Suprapubic skin (tissue), 4 donors: ENCODE results near the gene MYH14. TPM values are rescaled to one million over a fixed set of nuclear protein-coding genes. Genes with fewer than 3 reads are reported as not detected.

Experiments
- DNase-seq, 2 donors: peaks; one replicate each; pipeline ENCODE4 v3.0.0-alpha.2; 2019; ENCODE audit warnings: low spot score in 2 of 2
- H3K27ac ChIP-seq: fragments of 200-600 bp; sonication (generic); one replicate; pipeline ENCODE4 v1.5.1; 2019
- H3K27me3 ChIP-seq: fragments of 200-600 bp; sonication (generic); one replicate; pipeline ENCODE4 v1.5.1; 2019
- H3K36me3 ChIP-seq: fragments of 200-600 bp; sonication (generic); one replicate; pipeline ENCODE4 v1.5.1; 2019
- H3K4me1 ChIP-seq: fragments of 200-600 bp; sonication (generic); one replicate; pipeline ENCODE4 v1.5.1; 2019
- H3K4me3 ChIP-seq: fragments of 200-600 bp; sonication (generic); one replicate; pipeline ENCODE4 v1.5.1; 2019; ENCODE audit warnings: mild to moderate bottlenecking
- H3K9me3 ChIP-seq: fragments of 200-600 bp; sonication (generic); one replicate; pipeline ENCODE4 v1.5.1; 2019
- EP300 ChIP-seq: sonication (generic); formaldehyde crosslinking; IDR thresholded peaks from one replicate; pipeline ENCODE4 v1.6.1; 2017; ENCODE audit warnings: antibody characterized with exemption
- POLR2A ChIP-seq, 2 donors: fragments of 450-650 bp; IDR thresholded peaks; one replicate each; pipeline ENCODE4 v1.6.1; 2017; ENCODE audit warnings: antibody characterized with exemption in 2 of 2, mild to moderate bottlenecking in 2 of 2, moderate library complexity in 2 of 2
- POLR2AphosphoS5 ChIP-seq, 3 donors: sonication (generic); formaldehyde crosslinking; IDR thresholded peaks; one replicate each; pipeline ENCODE4 v1.6.1; 2017; ENCODE audit warnings: antibody characterized with exemption in 3 of 3
- WGBS: methylation state at CpG from one replicate; pipeline ENCODE4 v1.1.5; 2018; 5-methylcytosine and 5-hydroxymethylcytosine counted together
- total RNA-seq, 4 donors: library from RNA; depleted of rRNA; stranded (reverse); fragments of >200 nt; gene quantifications; one replicate each; pipeline ENCODE4 v1.1.0, GENCODE V29; 2016
- TF ChIP-seq, protein P1 (sequence below), 2 donors: fragments of 200-600 bp in 1 of 2; fragments of 450-650 bp in 1 of 2; sonication (generic) in 1 of 2; IDR thresholded peaks; one replicate each; pipeline ENCODE4 v1.5.1; 2016 to 2019; ENCODE audit warnings: antibody characterized with exemption in 2 of 2, mild to moderate bottlenecking in 1 of 2, moderate library complexity in 1 of 2

The MYH14 gene
- total RNA-seq, result 100 to 1,000 TPM in 3 of 4 donors, 10 to 100 TPM in 1; 84.8 to 116 (median 104) TPM

DNA sequence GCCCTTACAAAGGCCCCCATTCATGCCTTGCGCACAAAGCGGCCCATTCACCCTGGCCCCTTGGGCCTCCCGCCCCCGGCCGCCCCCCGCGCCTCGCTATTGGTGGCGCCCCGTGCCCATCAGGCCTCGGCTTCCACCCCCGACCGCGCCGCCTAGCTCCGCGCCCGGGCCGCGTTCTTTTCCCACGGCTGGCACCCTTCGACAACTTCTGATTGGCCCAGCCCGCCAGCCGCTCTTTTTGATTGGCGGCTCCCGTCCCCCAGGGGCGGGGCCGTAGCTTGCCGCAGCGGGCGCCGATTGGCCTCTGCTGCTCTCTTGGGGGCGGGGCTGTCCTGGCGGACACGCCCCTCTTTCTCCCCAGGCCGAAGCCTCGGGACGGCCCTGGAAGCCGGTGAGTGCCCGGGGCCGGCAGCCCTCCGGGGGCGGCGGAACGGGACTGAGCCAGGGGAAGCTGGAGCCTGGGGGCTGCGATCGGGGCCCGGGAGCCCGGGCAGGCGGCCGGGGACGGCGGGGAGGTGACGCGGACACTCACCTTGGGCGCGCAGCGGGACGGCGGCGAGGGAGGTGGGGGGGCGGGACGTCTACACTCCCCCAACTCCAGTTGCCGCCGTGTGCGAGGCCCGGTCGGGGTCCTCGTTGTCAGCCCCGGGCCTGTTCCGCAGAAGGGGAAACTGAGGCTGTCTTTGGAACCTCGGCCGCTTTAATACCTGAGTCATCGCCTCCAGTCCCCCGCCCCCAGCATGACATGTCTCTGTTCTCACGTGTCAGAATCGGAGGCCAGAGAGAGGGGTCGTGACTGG is at the start of gene MYH14:
Gene MYH14, plus strand, starts transcription at position 342 of the 800 bp plus-strand sequence. CDS start 6,744 bp downstream, outside the sequence.
- Histone ChIP-seq H3K27ac (peak within 1 kb of the TSS; percentile 76), H3K9me3 (no peaks in the 10 kb centered on the region), H3K36me3 (no peaks in the 10 kb centered on the region), H3K27me3 (peaks cover 50% of the 10 kb centered on the region), H3K4me3 (peak within 1 kb of the TSS; percentile 63), H3K4me1 (peaks cover 39% of the 10 kb centered on the region)
- WGBS, result 5% methylated on average over 17 of the region's 78 CpGs
- DNase-seq, result peak in 1 of 2 donors; percentile 80
- no peak for TF ChIP-seq POLR2AphosphoS5 (IDR thresholded peaks at IDR 0.05)
- TF ChIP-seq EP300, result no peak
- TF ChIP-seq, protein P1, sequence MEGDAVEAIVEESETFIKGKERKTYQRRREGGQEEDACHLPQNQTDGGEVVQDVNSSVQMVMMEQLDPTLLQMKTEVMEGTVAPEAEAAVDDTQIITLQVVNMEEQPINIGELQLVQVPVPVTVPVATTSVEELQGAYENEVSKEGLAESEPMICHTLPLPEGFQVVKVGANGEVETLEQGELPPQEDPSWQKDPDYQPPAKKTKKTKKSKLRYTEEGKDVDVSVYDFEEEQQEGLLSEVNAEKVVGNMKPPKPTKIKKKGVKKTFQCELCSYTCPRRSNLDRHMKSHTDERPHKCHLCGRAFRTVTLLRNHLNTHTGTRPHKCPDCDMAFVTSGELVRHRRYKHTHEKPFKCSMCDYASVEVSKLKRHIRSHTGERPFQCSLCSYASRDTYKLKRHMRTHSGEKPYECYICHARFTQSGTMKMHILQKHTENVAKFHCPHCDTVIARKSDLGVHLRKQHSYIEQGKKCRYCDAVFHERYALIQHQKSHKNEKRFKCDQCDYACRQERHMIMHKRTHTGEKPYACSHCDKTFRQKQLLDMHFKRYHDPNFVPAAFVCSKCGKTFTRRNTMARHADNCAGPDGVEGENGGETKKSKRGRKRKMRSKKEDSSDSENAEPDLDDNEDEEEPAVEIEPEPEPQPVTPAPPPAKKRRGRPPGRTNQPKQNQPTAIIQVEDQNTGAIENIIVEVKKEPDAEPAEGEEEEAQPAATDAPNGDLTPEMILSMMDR (IDR thresholded peaks at IDR 0.05), result no peak
- TF ChIP-seq POLR2A (IDR thresholded peaks at IDR 0.05), result no peak

DNA sequence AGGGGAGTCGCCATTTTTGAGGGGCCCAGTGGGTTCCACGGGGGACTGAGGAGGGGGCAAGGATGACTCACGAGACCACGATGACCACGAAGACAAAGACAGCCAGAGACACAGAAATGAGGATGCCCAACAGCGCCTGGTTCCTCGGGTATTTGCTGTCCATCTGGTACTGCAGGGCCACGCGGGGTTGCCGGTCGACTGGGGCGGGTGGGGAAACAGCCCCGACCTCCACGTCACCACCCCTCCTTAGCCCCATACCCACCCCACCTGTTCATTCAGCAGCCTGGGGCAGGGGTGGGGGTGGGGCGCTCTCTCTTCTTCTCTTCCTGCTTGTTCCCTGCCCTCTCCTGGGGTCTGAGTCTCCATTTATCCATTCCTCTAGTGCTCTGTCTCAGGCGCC is 48.9 kb upstream of the MYH14 start:
- Histone ChIP-seq H3K9me3 (peaks cover 9% of the 10 kb centered on the region), H3K4me1 (no peaks in the 10 kb centered on the region), H3K36me3 (no peaks in the 10 kb centered on the region), H3K4me3 (no peak overlapping the region), H3K27ac (no peak overlapping the region), H3K27me3 (peaks cover 13% of the 10 kb centered on the region)
- TF ChIP-seq POLR2A (IDR thresholded peaks at IDR 0.05) (no peak), EP300 (no peak), POLR2AphosphoS5 (IDR thresholded peaks at IDR 0.05) (no peak)
- TF ChIP-seq, protein P1 (IDR thresholded peaks at IDR 0.05), result no peak
- DNase-seq, result no peak
- WGBS, result 75% methylated on average over 16 of the region's 16 CpGs

DNA sequence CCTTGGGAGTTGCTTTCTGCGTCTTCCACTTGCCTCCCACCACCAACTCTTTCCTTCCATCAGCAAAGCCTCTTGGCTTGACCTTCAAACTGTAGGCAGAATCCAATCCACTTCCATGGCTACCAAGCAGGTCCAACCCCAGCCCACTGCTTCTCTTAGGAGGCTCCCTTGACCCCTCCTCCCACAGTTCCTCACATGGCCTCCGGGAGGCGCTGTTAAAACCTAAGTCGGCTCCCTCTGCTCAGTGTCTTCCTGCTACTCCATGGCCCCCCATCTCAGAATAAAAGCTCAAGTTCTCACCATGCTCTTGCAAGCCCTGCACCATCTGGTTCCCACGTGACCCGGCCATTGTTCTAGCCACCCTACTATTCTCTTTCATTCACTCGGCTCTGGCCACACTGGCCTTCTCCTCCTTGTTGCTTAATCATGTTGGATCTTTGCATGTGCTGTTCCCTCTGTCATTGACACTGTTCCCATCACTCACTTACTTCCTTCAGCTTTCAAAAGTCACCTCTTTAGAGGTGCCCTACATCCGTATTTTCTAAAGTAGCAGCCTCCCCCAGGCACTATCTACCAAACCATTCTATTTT is 47.8 kb upstream of the MYH14 start:
- Histone ChIP-seq H3K4me1 (no peaks in the 10 kb centered on the region), H3K27ac (no peak overlapping the region), H3K27me3 (peaks cover 13% of the 10 kb centered on the region), H3K9me3 (peaks cover 9% of the 10 kb centered on the region), H3K4me3 (no peak overlapping the region), H3K36me3 (no peaks in the 10 kb centered on the region)
- no peak for DNase-seq
- no peak for TF ChIP-seq EP300
- TF ChIP-seq POLR2AphosphoS5 (IDR thresholded peaks at IDR 0.05), result no peak
- TF ChIP-seq POLR2A (IDR thresholded peaks at IDR 0.05), result no peak
- TF ChIP-seq, protein P1 (IDR thresholded peaks at IDR 0.05), result no peak
- 82% methylated on average over 8 of the region's 8 CpGs for WGBS

DNA sequence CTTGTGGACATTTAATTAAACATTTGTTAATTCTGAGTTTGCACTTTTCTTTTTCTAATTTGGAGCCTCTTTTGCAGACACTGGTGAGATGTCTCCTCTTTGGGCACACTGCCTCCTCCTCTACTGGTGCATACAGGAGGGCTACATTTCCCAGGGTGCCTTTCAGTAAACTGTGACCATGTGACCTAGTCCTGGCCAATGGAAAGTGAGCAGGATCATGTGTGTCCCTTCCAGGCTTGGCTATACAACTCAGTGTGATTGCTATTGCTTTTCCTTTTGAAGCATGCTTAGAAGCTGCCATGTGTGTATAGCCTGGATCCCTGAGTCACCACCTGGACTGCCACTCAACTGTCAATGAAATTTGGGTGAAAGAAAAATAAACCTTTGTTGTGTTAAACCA is 44.8 kb upstream of the MYH14 start:
- H3K36me3 ChIP-seq, result no peaks in the 10 kb centered on the region
- peaks cover 9% of the 10 kb centered on the region for H3K9me3 ChIP-seq
- DNase-seq, result no peak
- TF ChIP-seq POLR2A (IDR thresholded peaks at IDR 0.05) (no peak), POLR2AphosphoS5 (IDR thresholded peaks at IDR 0.05) (no peak), EP300 (no peak)
- TF ChIP-seq, protein P1 (IDR thresholded peaks at IDR 0.05), result no peak
- no peak overlapping the region for H3K27ac ChIP-seq
- no peaks in the 10 kb centered on the region for H3K4me1 ChIP-seq
- no peak overlapping the region for H3K4me3 ChIP-seq
- H3K27me3 ChIP-seq, result peaks cover 15% of the 10 kb centered on the region

DNA sequence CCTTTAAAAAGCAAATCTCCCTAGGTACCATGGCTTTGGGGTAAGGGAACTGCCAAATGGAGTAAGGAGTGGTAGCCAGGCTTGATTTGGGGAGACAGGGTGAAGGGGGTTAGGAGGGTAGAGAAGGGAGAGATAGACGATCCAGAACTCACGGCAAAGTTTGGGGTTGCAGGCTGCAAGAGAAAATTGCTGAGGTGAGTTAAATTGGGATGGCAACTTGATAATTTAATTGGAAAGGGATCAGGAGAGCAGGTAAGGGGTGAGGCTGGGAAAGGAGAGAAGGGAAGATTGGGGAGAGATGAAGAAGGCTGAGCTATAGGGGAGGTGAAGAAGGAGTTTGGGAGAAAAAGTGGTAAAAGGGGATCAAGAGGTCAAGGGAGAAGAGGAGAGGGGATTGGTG is 44.3 kb upstream of the MYH14 start:
- DNase-seq, result no peak
- Histone ChIP-seq H3K36me3 (no peaks in the 10 kb centered on the region), H3K9me3 (peaks cover 9% of the 10 kb centered on the region), H3K4me3 (no peak overlapping the region), H3K27ac (no peak overlapping the region), H3K27me3 (peaks cover 15% of the 10 kb centered on the region), H3K4me1 (no peaks in the 10 kb centered on the region)
- 92% methylated on average over 2 of the region's 2 CpGs for WGBS
- TF ChIP-seq POLR2A (IDR thresholded peaks at IDR 0.05), result no peak
- TF ChIP-seq, protein P1 (IDR thresholded peaks at IDR 0.05), result no peak
- TF ChIP-seq POLR2AphosphoS5 (IDR thresholded peaks at IDR 0.05), result no peak
- no peak for TF ChIP-seq EP300
